HUES6 (cell line): ENCODE measurements around the gene QRICH1.

Experiments
- H3K27ac ChIP-seq: 2 replicates; pipeline ENCODE4 v1.7.0; 2013; ENCODE audit warnings: low read depth, mild to moderate bottlenecking, low read length, inconsistent platforms
- H3K27me3 ChIP-seq: 2 replicates; pipeline ENCODE4 v1.6.1; 2013; ENCODE audit warnings: low read length; ENCODE audit not compliant: control insufficient read depth, insufficient read depth
- H3K36me3 ChIP-seq: 2 replicates; pipeline ENCODE4 v1.6.1; 2013; ENCODE audit warnings: low read length; ENCODE audit not compliant: control insufficient read depth, insufficient read depth
- H3K4me1 ChIP-seq: 2 replicates; pipeline ENCODE4 v1.6.1; 2013; ENCODE audit warnings: low read length; ENCODE audit not compliant: control insufficient read depth, insufficient read depth
- H3K4me3 ChIP-seq: 2 replicates; pipeline ENCODE4 v1.5.1; 2013; ENCODE audit warnings: low read depth, low read length
- H3K9ac ChIP-seq: one replicate; pipeline ENCODE4 v1.6.1; 2013; ENCODE audit warnings: mild to moderate bottlenecking, low read length
- H3K9me3 ChIP-seq: 2 replicates; pipeline ENCODE4 v1.6.1; 2013; ENCODE audit warnings: low read depth, low read length; ENCODE audit not compliant: control insufficient read depth, insufficient read depth

QRICH1 gene

GRCh38 chr3:49006408-49007067, 87.3 kb downstream of the QRICH1 start:
- Histone ChIP-seq H3K27me3 (peaks cover 13% of the 10 kb centered on the region; the same call in 1 of the 2 replicates), H3K4me3 (peak overlapping the region; percentile 95), H3K9me3 (no peaks in the 10 kb centered on the region), H3K9ac (peak overlapping the region; percentile 86), H3K27ac (0 out of 2 replicates have a peak overlapping the region, but pooled peaks have one; percentile 10), H3K36me3 (peaks cover 7% of the 10 kb centered on the region), H3K4me1 (peaks cover 11% of the 10 kb centered on the region)

- Histone ChIP-seq H3K36me3 (0 out of 2 replicates have a peak, but pooled peaks cover 4% of the 10 kb centered on the region), H3K4me3 (peak overlapping the region; percentile 95), H3K4me1 (peaks cover 11% of the 10 kb centered on the region), H3K27me3 (peaks cover 13% of the 10 kb centered on the region; the same call in 1 of the 2 replicates), H3K27ac (no peak overlapping the region), H3K9me3 (no peaks in the 10 kb centered on the region), H3K9ac (peak overlapping the region; percentile 86)
These were observed 87.9 kb downstream of the QRICH1 start for GRCh38 chr3:49005998-49006397.

GRCh38 chr3:49005303-49005680, 88.6 kb downstream of the QRICH1 start:
- no peak overlapping the region for H3K9ac ChIP-seq

GRCh38 chr3:49004352-49005302, 89.2 kb downstream of the QRICH1 start:
- Histone ChIP-seq H3K27me3 (peaks cover 13% of the 10 kb centered on the region; the same call in 1 of the 2 replicates), H3K4me3 (no peak overlapping the region), H3K9me3 (no peaks in the 10 kb centered on the region), H3K4me1 (peaks cover 16% of the 10 kb centered on the region), H3K36me3 (0 out of 2 replicates have a peak, but pooled peaks cover 4% of the 10 kb centered on the region), H3K9ac (no peak overlapping the region), H3K27ac (no peak overlapping the region)

More at GRCh38 chr3:49005303-49005680, 88.6 kb downstream of the QRICH1 start:
- Histone ChIP-seq H3K9me3 (no peaks in the 10 kb centered on the region), H3K36me3 (0 out of 2 replicates have a peak, but pooled peaks cover 4% of the 10 kb centered on the region), H3K27ac (no peak overlapping the region), H3K4me1 (peaks cover 11% of the 10 kb centered on the region), H3K4me3 (no peak overlapping the region), H3K27me3 (peaks cover 13% of the 10 kb centered on the region; the same call in 1 of the 2 replicates)

GRCh38 chr3:49001155-49001554, 92.7 kb downstream of the QRICH1 start:
- Histone ChIP-seq H3K36me3 (0 out of 2 replicates have a peak, but pooled peaks cover 3% of the 10 kb centered on the region), H3K4me1 (peaks cover 20% of the 10 kb centered on the region), H3K27ac (no peak overlapping the region), H3K9me3 (no peaks in the 10 kb centered on the region), H3K27me3 (peaks cover 10% of the 10 kb centered on the region; the same call in 1 of the 2 replicates), H3K9ac (no peak overlapping the region), H3K4me3 (no peak overlapping the region)

GRCh38 chr3:48999085-48999858, 94.6 kb downstream of the QRICH1 start:
- H3K9ac ChIP-seq = no peak overlapping the region
- peaks cover 20% of the 10 kb centered on the region for H3K4me1 ChIP-seq
- H3K4me3 ChIP-seq = no peak overlapping the region
- H3K36me3 ChIP-seq = peaks cover 6% of the 10 kb centered on the region; the same call in 1 of the 2 replicates
- H3K9me3 ChIP-seq = no peaks in the 10 kb centered on the region
- 0 out of 2 replicates have a peak, but pooled peaks cover 2% of the 10 kb centered on the region for H3K27me3 ChIP-seq
- no peak overlapping the region for H3K27ac ChIP-seq

- Histone ChIP-seq H3K27ac (no peak overlapping the region), H3K4me1 (peaks cover 20% of the 10 kb centered on the region), H3K9me3 (no peaks in the 10 kb centered on the region), H3K4me3 (no peak overlapping the region), H3K36me3 (peaks cover 6% of the 10 kb centered on the region; the same call in 1 of the 2 replicates), H3K27me3 (0 out of 2 replicates have a peak, but pooled peaks cover 2% of the 10 kb centered on the region), H3K9ac (no peak overlapping the region)
These were observed 95.9 kb downstream of the QRICH1 start for GRCh38 chr3:48997714-48998637.

- Histone ChIP-seq H3K9me3 (no peaks in the 10 kb centered on the region), H3K4me1 (peaks cover 20% of the 10 kb centered on the region), H3K27me3 (no peaks in the 10 kb centered on the region), H3K36me3 (peaks cover 6% of the 10 kb centered on the region; the same call in 1 of the 2 replicates), H3K27ac (no peak overlapping the region), H3K4me3 (no peak overlapping the region), H3K9ac (no peak overlapping the region)
These were observed 96.7 kb downstream of the QRICH1 start for GRCh38 chr3:48997102-48997635.

- peaks cover 20% of the 10 kb centered on the region for H3K4me1 ChIP-seq
- H3K27me3 ChIP-seq = no peaks in the 10 kb centered on the region
- H3K9me3 ChIP-seq = no peaks in the 10 kb centered on the region
- H3K9ac ChIP-seq = no peak overlapping the region
- H3K36me3 ChIP-seq = peaks cover 6% of the 10 kb centered on the region; the same call in 1 of the 2 replicates
- no peak overlapping the region for H3K27ac ChIP-seq
- no peak overlapping the region for H3K4me3 ChIP-seq
These were observed 97.2 kb downstream of the QRICH1 start for GRCh38 chr3:48996640-48997039.
